ENCODE measurements around the gene FIGNL1. TPM values are rescaled to one million over a fixed set of nuclear protein-coding genes. Genes with fewer than 3 reads are reported as not detected.

FIGNL1 gene
- polyA plus RNA-seq, 3 donors = 0.55 to 2.4 (median 1.8) TPM

DNA sequence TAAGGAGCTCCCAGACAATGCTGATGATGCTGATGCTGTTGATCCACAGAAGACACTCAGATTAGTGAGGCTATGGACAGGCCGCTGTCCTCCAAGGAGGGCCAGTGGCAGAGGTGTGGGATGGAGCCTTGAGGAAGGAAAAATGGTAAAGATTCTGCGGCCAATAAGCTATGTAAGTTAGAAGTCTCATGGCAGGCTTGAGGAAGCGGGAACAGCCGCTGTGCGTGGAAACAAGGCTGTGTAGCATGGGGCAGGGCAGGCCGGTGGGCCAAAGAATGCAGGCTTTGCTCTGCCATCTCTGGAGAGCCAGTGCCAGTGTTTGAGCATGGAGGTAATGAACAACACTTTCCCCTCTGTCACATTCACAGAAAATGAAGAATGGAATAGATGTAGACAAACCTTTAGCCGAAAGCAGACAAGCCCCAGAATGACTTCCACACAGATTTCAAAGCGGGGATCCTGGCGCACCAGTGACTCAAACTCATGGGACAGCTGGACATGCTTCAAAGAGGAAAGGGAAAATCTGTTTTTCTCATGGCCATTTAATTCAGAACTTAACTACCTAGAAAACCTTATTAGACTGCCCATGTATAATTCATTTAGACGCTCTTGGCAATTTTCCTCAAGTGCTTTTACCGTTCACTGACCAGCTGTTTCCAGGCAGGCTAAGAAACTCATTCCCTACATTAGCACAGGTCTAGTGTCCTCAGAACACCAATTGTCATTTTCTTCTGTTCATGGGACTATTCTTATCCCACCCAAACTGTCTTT is 16.9 kb upstream of the FIGNL1 start:
- no peaks in the 10 kb centered on the region for H4K20me1 ChIP-seq (ENCODE audit: insufficient read depth, low read length)
- no peak for DNase-seq
- H3K27ac Mint-ChIP-seq = peak overlapping the region in 1 of 7 donors; percentile 10
- H3K27me3 ChIP-seq (ENCODE audit: control insufficient read depth in 2 of 2, insufficient read depth in 2 of 2, low read length in 2 of 2) = peaks cover 0 to 3% of the 10 kb centered on the region in 2 donors
- no peak overlapping the region for H3K9ac ChIP-seq (ENCODE audit: insufficient read depth, low read length, poor library complexity, severe bottlenecking)
- H3K9me3 Mint-ChIP-seq = no peaks in the 10 kb centered on the region
- H3K4me3 ChIP-seq (replicated peaks in 1 of 3; ENCODE audit: low read depth in 2 of 3, low read length in 3 of 3) = no peak overlapping the region
- H3K4me2 ChIP-seq (replicated peaks; ENCODE audit: extremely low read depth, low read length, poor library complexity, severe bottlenecking) = no peak overlapping the region
- H3K4me1 Mint-ChIP-seq = peaks cover 8% of the 10 kb centered on the region
- H3K27ac ChIP-seq (ENCODE audit: low read depth in 1 of 2, low read length in 2 of 2) = no peak overlapping the region
- no peaks in the 10 kb centered on the region for H3K9me3 ChIP-seq (replicated peaks in 1 of 2; ENCODE audit: control insufficient read depth in 1 of 2, insufficient read depth in 1 of 2, low read length in 2 of 2)
- no peaks in the 10 kb centered on the region for H3K79me2 ChIP-seq (ENCODE audit: insufficient read depth, low read length)
- TF ChIP-seq, protein P1, sequence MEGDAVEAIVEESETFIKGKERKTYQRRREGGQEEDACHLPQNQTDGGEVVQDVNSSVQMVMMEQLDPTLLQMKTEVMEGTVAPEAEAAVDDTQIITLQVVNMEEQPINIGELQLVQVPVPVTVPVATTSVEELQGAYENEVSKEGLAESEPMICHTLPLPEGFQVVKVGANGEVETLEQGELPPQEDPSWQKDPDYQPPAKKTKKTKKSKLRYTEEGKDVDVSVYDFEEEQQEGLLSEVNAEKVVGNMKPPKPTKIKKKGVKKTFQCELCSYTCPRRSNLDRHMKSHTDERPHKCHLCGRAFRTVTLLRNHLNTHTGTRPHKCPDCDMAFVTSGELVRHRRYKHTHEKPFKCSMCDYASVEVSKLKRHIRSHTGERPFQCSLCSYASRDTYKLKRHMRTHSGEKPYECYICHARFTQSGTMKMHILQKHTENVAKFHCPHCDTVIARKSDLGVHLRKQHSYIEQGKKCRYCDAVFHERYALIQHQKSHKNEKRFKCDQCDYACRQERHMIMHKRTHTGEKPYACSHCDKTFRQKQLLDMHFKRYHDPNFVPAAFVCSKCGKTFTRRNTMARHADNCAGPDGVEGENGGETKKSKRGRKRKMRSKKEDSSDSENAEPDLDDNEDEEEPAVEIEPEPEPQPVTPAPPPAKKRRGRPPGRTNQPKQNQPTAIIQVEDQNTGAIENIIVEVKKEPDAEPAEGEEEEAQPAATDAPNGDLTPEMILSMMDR (IDR thresholded peaks at IDR 0.05) = no peak
- H3K4me1 ChIP-seq (ENCODE audit: control insufficient read depth in 1 of 2, insufficient read depth in 2 of 2, low read length in 2 of 2) = peaks cover 7% of the 10 kb centered on the region in 2 donors
- intact Hi-C loops (cut with micrococcal nuclease) = loop anchor here in 1 of 2 donors (5.0 kb wide), 2 partner anchors 165 to 695 kb away; no protein-coding TSS in a partner anchor
- H3K36me3 Mint-ChIP-seq = no peaks in the 10 kb centered on the region
- peak overlapping the region; percentile 63 for H2AFZ ChIP-seq (ENCODE audit: insufficient read depth, low read depth, low read length, poor library complexity, severe bottlenecking)
- H3K4me3 Mint-ChIP-seq = no peak overlapping the region
- 98% methylated on average over 6 of the region's 11 CpGs for WGBS (ENCODE audit: insufficient coverage)
- no peaks in the 10 kb centered on the region for H3K36me3 ChIP-seq (replicated peaks in 1 of 2; ENCODE audit: control insufficient read depth in 1 of 2, insufficient read depth in 2 of 2, low read length in 2 of 2)
- H3K27me3 Mint-ChIP-seq (ENCODE audit: low read depth in 3 of 3) = peaks cover 4 to 9% (median 5%) of the 10 kb centered on the region in 3 donors

DNA sequence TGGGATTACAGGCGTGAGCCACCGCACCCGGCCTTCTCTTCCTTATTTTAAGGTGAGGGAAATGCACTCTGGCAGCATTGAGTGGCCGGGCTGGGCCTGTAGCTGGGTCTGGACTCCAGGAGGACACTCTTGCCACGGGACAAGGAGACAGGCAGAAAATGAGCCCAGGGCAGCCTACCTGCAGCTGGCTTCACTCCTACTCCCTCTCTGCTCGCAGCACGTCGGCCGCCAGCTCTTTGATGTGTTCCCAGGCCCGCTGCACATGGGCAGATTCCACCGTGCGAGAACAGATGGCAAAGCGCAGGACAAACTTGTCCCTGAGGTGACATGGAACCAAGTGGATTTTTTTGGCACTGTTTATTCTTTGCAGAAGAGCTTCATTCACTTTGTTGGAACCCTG is 12.9 kb upstream of the FIGNL1 start:
- H3K4me3 ChIP-seq (replicated peaks in 1 of 3; ENCODE audit: low read depth in 2 of 3, low read length in 3 of 3) = no peak overlapping the region
- H3K79me2 ChIP-seq (ENCODE audit: insufficient read depth, low read length) = no peaks in the 10 kb centered on the region
- peaks cover 4 to 6% of the 10 kb centered on the region in 2 donors for H3K4me1 ChIP-seq (ENCODE audit: control insufficient read depth in 1 of 2, insufficient read depth in 2 of 2, low read length in 2 of 2)
- H3K27ac ChIP-seq (ENCODE audit: low read depth in 1 of 2, low read length in 2 of 2) = no peak overlapping the region
- no peak overlapping the region for H3K4me2 ChIP-seq (replicated peaks; ENCODE audit: extremely low read depth, low read length, poor library complexity, severe bottlenecking)
- DNase-seq = no peak
- WGBS (ENCODE audit: insufficient coverage) = 100% methylated on average over 2 of the region's 13 CpGs
- H3K27ac Mint-ChIP-seq = no peak overlapping the region
- no peaks in the 10 kb centered on the region for H3K9me3 ChIP-seq (replicated peaks in 1 of 2; ENCODE audit: control insufficient read depth in 1 of 2, insufficient read depth in 1 of 2, low read length in 2 of 2)
- H3K4me3 Mint-ChIP-seq = no peak overlapping the region
- H3K36me3 Mint-ChIP-seq = no peaks in the 10 kb centered on the region
- intact Hi-C loops (cut with micrococcal nuclease) = no loop called here
- H3K36me3 ChIP-seq (replicated peaks in 1 of 2; ENCODE audit: control insufficient read depth in 1 of 2, insufficient read depth in 2 of 2, low read length in 2 of 2) = no peaks in the 10 kb centered on the region
- H3K9me3 Mint-ChIP-seq = peaks cover 0 to 7% (median 3%) of the 10 kb centered on the region in 7 donors
- no peak overlapping the region for H2AFZ ChIP-seq (ENCODE audit: insufficient read depth, low read depth, low read length, poor library complexity, severe bottlenecking)
- peaks cover 3 to 5% (median 5%) of the 10 kb centered on the region in 3 donors for H3K27me3 Mint-ChIP-seq (ENCODE audit: low read depth in 3 of 3)
- TF ChIP-seq, protein P1 (IDR thresholded peaks at IDR 0.05) = no peak
- H3K9ac ChIP-seq (ENCODE audit: insufficient read depth, low read length, poor library complexity, severe bottlenecking) = no peak overlapping the region
- H4K20me1 ChIP-seq (ENCODE audit: insufficient read depth, low read length) = no peaks in the 10 kb centered on the region
- peaks cover 6% of the 10 kb centered on the region for H3K4me1 Mint-ChIP-seq
- H3K27me3 ChIP-seq (ENCODE audit: control insufficient read depth in 2 of 2, insufficient read depth in 2 of 2, low read length in 2 of 2) = no peaks in the 10 kb centered on the region
